Loucy (cell line): ENCODE data around the gene NPHP4.

ENCODE experiments used
- EZH2phosphoT487 ChIP-seq: fragments of 200-600 bp; IDR thresholded peaks from 2 replicates; pipeline ENCODE4 v1.6.1; 2018; ENCODE audit warnings: antibody characterized with exemption, mild to moderate bottlenecking, moderate library complexity, borderline replicate concordance
- TF ChIP-seq, protein P1 (sequence below): fragments of 200-600 bp; sonication (generic); conservative IDR thresholded peaks from 2 replicates; pipeline ENCODE4 v1.5.1; 2014; ENCODE audit warnings: mild to moderate bottlenecking, antibody characterized with exemption, low read length

- TF ChIP-seq, protein P1, sequence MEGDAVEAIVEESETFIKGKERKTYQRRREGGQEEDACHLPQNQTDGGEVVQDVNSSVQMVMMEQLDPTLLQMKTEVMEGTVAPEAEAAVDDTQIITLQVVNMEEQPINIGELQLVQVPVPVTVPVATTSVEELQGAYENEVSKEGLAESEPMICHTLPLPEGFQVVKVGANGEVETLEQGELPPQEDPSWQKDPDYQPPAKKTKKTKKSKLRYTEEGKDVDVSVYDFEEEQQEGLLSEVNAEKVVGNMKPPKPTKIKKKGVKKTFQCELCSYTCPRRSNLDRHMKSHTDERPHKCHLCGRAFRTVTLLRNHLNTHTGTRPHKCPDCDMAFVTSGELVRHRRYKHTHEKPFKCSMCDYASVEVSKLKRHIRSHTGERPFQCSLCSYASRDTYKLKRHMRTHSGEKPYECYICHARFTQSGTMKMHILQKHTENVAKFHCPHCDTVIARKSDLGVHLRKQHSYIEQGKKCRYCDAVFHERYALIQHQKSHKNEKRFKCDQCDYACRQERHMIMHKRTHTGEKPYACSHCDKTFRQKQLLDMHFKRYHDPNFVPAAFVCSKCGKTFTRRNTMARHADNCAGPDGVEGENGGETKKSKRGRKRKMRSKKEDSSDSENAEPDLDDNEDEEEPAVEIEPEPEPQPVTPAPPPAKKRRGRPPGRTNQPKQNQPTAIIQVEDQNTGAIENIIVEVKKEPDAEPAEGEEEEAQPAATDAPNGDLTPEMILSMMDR: no peak
- TF ChIP-seq EZH2phosphoT487: no peak
Measured at GRCh38 chr1:5967351-5968160, 24.7 kb downstream of the NPHP4 start.
